Fibroblast of upper back skin (primary cell): ENCODE results near the gene EXOC1.
A peak's percentile ranks its signal among the peaks of the same experiment; 100 is the strongest.

Source experiments
- DNase-seq: peaks from one replicate; pipeline ENCODE4 v3.0.0-alpha.2; 2013

The EXOC1 gene

DNA sequence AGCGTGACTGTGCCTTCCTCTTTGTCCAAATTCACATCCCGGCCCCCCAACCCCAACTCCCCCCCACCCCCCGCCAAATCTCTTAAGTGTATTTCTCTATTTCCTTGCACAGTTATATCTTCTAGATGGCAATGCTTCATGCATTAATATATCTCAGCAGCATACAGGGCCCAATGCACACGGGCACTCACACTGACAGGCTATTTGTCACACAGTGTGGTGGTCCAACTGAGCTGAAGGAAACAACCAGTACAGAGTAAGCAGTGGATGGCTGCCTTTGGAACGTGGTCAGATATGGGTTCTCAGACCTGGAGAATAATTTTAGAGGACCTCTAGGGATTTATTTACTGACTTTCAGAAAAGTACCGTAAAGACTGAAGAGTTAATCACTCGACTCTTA lies 681 bp downstream of the EXOC1 start:
- no peak for DNase-seq

DNA sequence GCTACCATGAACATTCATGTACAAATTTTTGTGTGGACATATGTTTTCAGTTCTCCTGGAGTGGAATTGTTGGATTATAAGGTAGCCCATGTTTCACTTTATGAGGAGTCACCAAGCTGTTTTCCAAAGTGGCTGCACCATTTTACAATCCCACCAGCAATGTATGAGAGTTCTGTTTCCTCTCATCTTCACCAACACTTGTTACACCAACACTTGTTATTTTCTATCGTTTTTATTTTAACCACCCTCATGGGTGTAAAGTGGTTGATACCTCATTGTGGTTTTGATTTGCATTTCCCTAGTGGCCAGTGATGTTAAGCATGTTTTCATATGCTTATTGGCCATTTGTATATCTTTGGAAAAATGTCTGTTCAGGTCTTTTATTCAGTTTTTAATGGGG lies 4.1 kb downstream of the EXOC1 start:
- DNase-seq: no peak

DNA sequence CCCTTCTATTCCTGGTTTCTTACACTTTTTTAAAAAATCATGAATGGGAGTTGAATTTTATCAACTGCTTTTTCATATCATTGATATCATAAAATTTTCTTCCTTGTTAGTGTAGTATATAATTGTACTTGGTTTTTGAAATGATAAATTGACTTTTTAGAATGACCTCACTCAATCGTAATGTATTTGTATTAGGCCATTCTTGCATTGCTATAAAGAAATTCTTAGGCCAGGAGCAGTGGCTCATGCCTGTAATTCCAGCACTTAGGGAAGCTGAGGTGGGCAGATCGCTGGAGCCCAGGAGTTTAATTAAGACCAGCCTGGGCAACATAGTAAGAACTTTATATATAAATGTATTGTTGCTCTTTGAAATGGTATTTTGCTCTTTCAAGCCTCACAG lies 6.3 kb downstream of the EXOC1 start:
- DNase-seq: no peak

DNA sequence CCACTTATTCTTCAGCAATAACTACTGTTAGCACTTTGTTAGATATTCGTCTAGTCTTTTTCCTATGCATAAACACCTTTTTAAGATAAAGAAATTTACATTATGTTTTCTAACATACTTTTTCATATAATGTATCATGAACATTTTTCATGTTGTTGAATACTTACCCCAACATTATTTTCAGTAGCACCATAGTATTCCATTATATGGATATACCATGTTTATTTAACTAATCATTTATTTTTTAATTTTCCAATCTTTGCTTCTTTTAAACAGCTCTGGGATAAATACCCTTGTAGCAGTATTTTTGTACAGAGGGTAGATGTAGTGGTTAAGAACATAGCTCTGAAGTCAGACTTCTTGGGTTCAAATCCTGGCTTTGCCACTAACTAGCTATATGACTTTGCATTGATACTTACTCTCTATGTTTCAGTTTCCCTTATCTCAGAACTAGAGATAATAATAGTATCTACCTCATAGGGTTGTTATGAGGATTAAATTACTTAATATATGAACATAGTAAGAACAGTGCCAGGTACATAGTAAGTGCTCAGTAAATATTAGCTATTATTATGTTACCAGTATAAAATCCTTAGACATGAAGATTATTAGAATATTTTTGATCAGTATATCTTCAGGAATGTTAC lies 11.3 kb downstream of the EXOC1 start:
- no peak for DNase-seq

DNA sequence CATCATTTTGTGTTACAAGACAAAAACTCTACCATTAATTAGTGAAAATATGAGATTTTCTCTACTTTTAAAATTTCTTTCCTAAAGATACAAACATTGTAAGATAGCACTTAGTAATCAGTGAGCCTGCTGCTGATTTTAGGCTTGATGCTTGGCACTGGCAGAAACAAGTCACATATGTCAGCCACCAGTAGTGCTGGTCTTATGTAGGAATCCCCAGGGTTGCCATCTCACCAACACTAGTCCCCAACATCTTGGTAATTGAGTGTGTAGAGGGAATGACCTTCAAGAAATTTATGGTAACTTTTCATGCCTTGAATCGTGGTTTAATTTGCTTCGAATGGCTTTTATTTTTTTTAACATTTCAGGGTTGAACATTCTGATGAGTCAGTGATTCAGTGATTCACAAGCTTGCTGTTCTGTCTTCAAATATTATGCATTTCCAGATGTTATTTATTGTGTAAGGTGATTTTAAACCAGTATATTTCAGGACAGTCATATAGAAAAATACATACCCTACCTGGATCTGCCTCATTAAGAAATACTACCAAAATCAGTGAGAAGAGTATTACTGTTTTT lies 11.9 kb downstream of the EXOC1 start:
- DNase-seq: peak; percentile 73

DNA sequence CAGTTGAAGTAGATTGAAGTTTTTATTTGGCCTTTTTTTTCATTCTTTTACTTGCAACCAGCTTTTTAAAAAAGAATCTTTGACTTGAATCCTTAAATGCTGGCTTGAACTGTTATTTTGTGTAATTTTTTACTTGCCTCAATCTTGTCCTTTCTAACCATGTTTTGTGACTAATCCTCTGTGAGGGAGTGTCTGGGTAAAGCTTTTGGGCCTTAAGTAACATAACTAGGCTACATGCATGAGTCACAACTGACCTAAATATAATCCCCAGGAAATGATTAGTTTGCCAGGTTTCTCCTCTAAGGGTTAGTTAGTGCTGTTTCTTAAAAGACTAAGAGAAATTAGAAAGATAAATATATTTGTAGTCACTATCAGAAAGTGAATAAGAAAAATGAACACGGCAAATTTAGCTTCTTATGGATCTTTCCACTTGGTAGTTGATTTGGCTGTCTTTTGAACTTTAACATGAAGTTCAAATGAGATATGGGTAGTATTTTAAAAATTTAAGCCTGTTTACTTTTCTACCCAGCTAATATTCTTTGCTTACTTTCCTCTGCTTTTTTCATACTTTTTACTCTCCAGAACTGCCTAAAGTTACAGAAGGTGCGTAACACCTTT lies 13.0 kb downstream of the EXOC1 start:
- peak; percentile 91 for DNase-seq

DNA sequence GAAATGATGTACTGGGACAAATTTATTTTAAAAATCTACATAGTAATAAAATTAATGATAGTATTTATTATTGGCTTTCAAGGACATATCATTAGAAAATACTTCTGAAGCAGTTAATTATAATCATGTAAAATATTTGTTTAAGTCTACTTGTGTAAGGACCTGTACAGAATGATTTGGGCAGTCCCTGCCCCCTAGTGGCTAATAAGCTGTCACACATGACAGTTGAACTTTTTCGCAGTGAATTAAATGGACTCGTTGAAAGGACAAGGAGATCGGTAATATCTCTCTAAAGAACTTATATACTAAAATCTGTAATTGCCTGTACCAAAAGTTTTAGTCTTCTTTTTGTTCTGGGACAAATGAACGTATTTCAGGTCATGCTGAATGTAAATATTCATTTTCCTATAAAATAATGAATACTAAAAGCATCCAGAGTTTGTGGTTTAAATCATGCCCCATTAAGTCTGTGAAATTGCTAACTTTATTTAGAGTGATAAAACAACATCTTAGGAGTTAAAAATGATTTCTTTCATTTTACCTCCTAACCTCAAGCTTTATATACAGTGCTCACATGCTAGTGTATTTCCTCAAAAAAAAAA lies 13.6 kb downstream of the EXOC1 start:
- DNase-seq: peak; percentile 68

DNA sequence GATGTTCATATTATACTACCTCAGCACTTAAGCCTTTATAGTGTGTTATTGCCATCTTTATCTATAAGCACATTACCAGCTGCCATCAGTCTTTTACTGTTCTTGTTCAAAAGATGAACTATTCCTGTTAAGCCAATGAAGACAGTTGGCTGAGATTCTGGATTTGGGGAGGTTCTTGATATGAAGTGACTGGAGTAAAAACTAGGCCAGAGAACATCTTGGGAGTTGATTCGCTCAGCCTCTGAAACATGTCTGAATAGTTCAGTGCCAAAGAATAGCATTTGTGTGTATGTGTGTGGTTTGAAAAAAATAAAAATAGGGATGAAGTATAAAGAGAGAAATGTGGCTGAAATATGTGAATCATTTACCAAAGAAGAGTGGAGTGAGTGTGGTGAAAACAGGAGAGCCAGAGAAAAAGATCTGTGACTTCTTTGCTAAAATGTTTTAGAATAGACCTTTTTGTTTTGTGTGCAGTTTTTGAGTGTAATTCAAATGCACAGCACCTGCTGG lies 15.2 kb downstream of the EXOC1 start:
- DNase-seq: peak; percentile 24

DNA sequence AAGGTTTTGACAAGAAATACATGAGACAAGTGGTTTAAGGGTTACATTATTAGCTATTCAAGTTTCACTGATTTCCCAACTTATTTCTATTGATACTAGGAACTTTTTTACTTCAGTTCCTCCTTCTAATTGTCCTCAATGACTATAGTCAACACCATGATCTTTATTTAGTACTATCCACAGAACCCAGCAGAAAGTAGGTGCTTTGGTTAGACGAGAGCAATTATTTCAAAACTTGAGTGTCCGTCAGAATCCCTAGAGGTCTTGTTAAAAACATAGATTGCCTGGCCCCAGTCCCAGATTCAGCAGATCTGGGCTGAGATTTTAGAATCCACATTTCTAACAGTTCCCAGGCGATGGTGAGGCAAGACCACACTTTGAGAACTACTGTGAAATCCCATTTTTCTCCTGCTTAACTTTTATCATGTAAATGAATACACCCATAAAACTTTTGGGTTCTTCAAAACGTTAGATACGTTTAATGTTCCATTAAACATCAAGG lies 17.9 kb downstream of the EXOC1 start:
- no peak for DNase-seq

DNA sequence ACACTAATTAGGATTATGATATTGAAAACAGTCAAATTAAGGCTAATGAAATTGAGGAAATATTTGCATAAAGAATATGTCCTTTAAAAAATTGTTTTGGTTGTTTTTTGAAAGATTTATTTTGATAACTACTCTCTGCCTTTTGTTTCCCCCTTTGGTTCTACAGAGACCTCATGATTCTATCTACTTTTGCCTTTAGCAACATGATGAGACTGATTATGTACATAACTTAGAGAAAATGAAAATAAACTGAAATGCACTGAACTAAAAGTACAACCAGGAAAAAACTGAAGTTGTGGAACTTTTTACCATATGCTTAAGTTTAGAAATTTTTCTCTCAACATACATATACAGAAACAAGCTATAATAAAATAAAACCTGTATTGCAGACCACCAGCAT lies 21.4 kb downstream of the EXOC1 start:
- DNase-seq: no peak

DNA sequence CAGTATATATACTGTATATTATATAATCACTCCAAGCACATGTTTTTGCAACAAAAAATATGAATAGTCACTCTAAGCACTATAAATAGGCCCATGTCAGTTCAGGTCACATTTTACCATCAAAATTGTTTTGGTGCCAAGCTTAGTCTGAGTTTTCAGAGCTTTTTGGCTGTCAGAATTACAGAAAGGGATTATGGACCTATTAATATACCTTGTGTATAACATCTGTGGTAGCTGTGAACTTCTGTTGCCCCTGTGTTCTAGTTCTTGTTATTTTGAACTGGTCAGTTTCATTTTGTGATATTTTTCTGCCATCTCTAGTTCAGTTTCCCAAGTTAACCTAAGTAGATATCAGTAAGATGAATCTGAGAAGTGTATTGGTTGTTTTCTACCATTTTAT lies 22.9 kb downstream of the EXOC1 start:
- no peak for DNase-seq

DNA sequence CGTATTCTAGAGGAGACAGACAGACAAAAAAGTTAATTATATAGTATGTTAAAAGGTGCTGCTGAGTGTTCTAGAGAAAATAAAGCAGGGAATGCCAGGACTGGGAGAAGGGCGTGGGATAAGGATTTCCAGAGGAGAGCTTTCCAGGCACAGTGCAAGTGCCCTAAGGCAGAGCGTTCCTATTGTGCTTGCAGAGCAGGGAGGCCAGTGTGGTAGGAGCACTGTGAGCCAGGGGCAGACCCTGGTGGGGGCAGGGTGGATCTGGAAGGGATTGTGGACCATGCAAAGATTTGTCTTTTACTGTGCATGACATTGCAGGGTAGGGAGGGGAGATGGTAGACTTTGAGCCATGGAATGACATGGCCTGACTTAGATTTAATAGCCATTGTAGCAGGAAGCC lies 25.8 kb downstream of the EXOC1 start:
- DNase-seq: no peak

DNA sequence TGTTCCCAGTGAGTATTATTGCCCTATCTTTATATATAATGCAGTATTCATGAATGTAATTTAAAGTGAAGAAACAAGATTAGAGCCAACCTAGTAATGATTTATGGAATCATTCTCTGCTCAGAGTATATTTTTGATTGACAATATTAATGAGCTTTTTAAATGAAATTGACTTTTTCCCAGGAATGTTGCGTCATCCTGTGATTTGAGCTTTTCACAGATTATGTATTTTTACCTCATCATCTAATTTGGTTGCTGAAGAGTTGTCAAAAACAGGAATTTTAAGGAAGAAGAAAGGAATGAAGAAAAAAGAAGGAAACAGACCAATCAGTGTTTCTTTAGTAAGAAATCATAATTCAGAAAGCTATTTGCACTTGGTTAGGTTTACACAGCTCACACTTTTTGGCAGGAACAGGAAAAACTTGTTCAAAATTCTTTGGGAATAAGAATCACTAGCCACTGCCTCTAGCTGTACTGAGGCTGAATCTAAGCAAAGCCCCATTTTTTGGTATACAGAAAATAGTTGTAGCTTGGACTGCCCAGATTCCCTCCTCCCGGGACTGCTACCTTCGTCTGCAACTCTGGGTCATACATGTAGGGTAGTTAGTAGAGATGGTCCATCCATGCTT lies 27.3 kb downstream of the EXOC1 start:
- no peak for DNase-seq

DNA sequence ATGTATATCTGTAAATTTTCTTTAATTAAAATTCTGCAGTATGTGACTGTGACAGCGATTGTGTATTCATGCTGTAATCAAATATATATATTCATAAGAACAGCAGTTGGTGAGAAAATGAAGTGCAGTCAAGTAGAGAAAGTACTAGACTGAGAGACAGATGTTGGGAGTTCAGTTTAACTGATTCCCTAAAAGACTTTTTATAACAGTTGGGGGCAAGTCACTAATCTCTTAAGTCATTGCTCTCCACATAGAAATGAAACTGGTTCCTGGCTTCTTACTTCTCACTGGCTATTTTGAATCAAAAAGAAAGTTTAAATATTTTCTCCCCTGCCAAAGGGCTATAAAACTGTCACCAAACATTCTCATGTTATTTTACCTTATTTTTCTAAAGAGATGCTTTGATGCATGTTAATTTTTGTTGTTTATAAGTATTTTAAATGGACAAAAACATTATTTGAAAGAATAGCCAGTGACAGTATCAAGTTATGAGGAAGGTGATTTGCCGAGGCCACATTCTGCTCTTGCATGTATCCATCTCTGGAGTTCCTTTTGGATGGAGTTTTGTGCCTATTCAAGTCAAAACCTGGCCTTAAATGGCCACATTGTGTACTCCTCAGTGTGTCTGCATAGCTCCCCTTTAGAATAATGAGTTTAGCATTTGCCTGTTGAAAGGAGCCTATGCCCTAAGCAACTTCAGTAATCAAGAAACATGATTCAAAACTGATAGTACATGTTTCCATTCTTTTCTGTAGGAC lies 30.8 kb downstream of the EXOC1 start:
- DNase-seq: no peak

DNA sequence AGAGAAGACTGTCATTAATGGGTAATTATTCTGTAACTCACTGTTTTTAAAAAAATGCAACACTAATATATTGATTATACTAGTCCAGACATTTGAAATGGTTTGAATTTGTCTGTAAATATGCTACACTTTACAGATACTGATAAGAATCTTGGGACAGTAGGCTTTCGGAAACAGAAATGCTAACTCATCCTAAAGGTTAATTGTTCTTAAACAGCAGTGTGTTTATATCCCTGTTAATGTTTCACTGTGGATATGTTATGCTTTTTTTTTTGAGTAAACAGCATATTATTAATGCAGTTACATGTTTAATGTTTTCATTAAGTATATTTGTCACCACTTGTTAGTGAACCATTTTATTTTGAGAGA lies 31.4 kb downstream of the EXOC1 start:
- DNase-seq: no peak

DNA sequence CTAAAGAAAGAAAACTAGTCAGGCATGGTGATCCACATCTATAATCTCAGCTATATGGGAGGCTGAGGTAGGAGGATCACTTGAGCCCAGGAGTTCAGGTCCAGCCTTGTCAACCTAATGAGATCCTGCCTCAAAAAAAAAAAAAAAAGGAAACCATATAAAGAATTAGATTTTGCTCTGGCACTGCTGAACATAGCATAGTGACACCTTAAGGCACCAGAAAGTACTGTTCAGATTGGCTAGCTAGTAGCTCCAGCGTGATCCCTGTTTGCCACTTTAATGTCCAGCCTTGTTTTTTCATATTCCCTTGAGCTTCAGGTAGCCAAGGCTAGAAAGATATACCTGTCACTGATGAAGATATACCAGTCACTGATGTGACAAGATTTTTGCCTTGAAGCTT lies 34.1 kb downstream of the EXOC1 start:
- no peak for DNase-seq

DNA sequence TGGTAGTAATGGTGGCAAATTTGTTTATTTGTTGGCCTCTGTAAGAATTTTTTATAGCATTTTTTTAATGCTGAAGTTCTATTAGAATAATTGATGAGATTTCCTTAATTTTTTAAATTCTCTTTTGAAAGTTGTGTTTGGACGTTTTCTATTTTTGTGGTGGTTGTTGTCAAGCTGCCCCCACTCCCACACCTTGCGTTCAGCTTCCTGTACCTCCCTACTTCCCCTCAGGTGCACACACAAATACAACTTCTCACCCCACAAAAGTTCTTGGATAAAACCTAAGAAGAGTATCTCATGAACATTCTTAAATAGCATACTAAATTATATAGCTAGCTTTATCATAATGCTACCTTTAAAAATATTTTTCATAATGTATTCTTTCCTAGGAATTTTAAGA lies 38.7 kb downstream of the EXOC1 start:
- DNase-seq: no peak

DNA sequence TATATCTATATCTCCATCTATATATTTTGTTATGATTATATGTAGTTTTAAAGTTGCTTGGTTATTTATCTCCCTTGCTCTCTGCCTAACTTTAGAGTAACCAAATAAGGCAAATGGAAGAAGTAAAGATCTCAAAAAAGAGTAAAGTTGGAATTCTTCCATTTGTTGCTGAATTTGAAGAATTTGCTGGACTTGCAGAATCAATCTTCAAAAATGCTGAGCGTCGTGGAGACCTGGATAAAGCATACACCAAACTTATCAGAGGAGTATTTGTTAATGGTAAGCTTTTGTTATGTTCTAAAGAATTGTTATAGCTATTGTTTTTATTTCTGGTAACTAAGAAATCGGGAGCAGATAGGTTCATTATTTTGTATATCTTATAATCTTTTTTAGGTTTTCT lies 43.2 kb downstream of the EXOC1 start:
- DNase-seq: peak; percentile 20

DNA sequence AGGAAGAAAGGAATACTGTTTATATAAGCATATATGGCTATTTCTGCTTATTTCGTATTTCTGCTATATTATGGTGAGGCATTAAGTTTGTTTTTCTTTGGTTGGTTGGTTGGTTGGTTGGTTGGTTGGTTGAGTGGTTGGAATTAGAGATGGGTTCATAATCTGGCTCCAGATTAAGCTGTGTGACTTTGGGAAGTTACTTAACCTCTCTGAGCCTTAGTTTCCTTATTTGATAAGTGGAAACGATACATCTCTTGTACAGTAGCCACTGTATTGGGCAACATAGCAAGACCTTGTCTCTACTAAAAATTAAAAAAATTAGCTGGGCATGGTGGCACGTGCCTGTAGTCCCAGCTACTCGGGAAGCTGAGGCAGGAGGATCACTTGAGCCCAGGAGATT lies 49.2 kb downstream of the EXOC1 start:
- DNase-seq: no peak

DNA sequence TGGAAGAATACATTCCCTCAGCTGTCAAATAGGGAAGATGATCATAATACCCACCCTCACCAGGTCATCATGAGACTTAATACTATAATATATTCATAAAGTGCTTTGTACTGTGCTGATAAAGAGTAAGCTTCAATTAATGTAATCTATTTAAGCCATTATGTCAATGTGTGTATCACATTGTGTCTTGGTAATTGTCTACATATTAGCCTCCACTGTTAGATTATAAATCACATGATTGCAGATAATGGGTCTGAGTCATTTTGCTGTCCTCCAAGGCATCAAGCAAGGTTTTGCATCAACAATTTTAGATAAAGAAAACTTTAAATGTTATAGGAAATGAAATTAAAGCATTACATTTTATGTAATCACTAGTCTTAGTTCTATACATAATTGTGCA lies 50.1 kb downstream of the EXOC1 start:
- DNase-seq: no peak

DNA sequence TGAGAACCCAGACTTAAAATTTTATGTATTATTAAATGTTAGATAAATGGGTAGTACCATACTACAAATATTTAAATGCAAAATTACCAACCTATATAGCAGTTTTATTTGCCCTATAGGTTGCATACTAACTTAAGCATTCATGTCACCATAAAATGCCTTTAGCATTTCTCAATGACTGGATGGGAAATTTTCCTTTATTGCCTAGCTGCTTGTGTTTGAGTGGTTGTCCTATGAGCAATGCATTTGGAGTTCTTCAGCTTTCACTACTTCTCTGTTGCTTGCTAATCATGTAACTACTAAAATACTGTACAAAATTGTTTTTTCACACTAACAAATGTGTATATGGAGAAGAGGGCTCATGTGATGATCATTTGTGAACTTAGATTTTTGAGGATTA lies 51.1 kb downstream of the EXOC1 start:
- no peak for DNase-seq

DNA sequence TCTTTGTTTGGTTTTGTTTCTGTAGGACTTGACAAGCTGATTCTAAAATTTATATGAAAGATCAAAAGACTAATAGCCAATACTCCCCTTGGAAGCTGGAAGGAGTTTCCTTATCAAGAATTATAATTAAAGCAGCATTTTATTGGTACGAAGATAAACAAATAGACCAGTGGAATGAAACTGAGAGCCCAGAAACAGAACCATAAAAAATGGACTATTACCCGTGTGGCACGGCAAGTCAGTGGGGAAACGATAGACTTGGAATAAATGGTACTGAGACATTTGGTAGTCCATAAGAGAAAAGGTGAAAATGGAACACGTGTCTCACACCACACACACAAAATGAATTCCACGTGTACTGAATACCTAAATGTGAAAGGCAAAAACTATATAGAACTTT lies 52.9 kb downstream of the EXOC1 start:
- no peak for DNase-seq

DNA sequence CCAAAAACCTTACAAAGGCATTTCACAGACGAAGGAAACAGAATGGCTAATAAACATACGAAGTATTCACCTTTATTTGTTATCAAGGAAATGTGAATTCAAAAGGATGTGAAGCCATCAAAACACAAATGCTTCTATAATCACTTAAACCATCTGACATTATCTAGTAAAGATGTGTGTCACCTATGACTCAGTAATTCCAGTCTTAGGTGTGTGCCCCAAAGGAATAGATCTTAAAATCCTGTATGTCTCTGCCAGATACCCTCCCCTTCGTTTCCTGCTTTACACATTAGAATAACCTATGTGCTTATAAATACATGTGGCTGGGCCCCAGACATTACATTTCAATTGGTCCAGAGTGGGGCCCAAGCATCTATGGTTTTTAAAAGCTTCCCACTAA lies 53.5 kb downstream of the EXOC1 start:
- DNase-seq: peak; percentile 34
